Measurements from ENCODE around the gene STX7. TPM values are rescaled to one million over a fixed set of nuclear protein-coding genes. Genes with fewer than 3 reads are reported as not detected.

Gene STX7
- total RNA-seq, 1 donor from 2014 or later, result 24.3 TPM

DNA sequence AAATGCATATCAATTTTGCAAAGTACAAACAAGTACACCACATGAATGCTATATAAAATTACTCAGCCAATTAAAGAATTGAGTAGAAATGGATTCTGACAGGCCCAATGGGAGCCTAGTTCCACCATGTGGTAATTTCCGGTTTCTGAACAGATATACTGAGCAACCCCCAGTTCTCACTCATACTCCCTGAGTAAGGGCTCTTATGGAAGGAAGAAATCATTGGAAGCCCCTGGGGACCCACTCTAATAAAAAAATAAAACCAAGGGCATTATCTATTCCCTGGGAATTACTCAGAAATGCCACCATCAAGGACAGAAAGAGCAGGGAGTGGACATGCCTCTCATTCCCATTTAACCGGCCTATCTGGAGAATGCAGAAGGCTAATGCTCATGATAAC is 34.6 kb downstream of the STX7 start:
- intact Hi-C loops (cut with micrococcal nuclease), result no loop called here

DNA sequence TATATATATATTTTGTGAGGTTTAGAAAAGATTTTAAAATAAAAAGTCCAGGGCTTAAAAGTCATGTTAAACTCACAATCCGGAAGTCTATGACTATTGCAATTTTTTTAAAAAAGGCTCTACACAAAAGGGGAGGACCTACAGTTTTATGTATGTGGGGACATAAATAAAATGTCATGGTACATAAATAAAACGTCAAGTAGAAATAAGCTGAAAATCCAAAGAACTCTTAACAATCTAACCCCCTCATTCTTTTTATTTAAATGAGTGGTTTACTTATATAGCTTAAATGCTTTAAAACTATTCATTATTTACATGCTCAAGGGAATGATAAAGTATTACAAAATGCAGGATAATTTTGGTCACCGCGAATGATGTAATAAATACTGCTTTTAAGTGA is 36.2 kb downstream of the STX7 start:
- intact Hi-C loops (cut with micrococcal nuclease), result no loop called here

DNA sequence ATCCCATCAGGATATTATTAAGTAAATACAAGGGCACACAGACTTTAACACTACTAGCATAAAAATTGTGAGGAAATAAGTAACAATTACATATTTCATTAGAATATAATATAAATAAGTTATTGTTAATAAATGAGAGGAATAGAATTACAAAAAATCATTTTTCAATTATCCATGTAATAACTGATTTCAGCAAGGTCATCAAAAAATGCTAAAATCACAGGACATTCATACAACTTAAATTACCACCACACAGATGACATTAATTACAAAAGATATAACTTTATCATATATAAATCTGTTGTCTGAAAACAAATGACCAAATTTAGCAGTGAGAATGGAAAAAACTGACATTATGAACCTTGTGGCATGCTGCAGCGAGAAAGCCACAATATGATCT is 37.0 kb downstream of the STX7 start:
- intact Hi-C loops (cut with micrococcal nuclease), result no loop called here

DNA sequence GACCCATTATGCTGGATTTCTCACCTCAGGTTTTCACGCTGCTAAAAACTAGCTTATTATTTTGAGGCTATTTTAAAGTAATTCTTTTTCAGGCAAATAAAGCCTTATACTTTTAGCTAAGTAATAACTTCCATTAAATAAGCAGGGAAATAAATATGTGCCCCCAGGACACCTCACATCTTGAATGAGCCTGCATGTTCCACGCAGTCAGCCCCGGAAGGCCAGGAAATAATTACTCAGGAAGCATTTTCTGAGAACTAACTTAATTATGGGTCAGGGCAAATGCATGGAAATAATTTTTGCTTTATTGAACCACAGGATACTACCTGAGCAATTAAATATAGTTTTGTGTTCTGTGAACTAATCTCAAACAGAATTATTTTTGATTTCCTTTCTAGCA is 41.1 kb downstream of the STX7 start:
- intact Hi-C loops (cut with micrococcal nuclease), result no loop called here

DNA sequence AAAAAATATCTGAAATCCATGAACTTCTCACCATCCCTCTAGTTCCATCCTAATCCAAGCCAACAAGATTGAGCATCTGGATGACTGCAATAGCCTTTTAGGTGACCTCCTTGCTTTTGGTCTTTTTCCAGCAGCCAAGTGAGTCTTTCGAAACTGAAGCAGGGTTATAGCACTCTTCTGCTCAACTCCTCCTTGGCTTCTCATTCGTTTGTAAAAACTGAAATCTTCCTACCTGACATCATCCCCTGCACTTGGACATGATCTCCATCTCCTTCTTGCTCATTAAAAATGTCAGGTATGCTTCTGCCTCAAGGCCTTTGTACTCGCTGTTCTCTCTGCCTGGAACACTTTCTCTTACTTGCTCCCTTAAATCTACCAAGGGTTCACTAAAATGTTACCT is 46.0 kb downstream of the STX7 start:
- intact Hi-C loops (cut with micrococcal nuclease), result no loop called here

DNA sequence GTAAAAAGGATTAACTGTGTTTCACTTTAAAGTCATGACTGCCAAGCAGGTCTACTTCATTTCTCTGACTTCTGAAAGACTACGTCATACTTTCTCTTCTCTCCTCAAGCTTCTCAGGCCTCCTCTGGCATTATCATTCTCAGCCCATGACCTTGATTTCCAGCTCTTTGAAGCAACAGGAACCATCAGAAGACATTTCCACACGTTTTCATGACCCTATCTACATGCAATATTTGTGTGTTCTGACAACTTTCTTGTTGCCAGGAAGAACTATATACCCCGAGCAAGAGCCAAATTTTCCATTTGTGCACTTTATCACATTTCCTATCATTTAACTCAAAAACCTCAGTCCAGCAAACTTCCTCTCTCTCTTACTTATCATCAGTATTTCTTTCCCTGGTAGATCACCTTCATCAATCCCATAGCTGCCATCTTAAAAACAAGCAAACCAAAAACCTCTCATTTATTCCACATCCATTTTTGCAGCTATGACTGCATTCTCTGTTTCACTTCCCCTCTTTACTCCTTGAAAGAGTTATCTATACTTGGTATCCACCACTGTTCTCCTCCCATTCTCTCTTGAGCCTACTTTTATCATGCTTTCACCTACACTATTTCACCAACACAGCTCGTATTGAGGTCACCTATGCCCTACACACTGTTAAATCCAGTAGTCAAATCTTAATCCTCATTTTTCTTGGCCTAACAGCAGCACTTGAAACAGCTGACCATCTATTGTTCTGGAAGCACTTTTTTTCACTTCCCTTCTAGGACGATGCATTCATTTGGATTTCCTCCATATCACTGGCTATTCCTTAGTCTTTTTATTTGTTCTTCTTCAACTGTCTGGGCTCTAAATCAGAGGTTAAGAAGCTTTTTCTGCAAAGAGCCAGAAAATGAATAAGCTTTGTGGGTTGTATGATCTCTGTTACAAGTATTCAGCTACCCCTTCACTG is 47.1 kb downstream of the STX7 start:
- intact Hi-C loops (cut with micrococcal nuclease), result no loop called here

DNA sequence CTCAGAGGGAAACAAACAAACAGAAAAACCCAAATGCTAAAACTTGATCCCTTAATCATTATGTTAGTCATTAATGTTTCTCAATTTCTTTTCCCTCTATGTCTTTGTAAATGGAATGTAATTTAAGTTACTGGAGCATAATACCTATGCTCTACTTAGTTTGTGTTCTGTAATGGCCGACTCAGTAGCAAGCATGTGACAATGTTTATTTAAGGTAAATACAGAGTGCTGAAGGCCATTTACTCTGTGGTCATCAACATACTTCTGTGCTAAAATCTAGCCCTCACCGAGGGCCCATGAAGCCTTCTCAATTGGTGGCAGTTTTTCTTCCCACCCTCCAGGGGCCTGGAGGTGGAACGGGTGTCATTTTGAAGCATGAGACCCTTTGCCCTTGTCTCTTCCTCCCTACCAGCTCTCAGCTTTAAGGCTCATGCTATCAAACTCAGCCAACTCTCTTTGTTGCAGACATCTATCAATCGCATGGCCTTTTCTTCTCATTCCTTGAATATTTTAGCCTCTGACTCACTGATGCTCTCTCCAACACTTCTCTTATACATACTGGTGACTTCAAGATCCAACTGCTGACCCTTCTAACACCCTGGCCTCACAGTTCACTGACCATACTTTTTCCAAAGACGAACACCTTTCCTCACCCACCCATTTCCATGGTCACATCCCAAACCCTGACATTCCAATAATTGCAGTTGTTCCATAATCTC is 48.2 kb downstream of the STX7 start:
- intact Hi-C loops (cut with micrococcal nuclease), result no loop called here

DNA sequence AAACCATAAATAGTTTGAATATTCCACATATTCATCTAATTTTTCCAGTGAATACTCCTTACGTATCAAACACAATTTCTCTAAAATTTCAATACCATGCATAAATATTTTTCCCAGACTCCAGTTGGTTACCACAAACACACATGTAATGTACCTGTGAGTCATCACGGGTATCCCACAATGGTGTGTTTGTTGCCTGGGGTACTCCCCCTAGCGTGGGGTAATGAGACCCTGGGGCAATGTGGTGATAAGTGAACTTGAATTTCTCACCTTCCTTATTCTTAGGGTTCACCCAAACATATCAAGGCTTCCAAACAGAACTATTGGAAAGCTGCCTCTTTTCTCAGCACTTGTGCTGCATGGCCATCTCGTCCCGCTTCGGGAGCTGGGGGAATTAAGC is 51.0 kb downstream of the STX7 start:
- intact Hi-C loops (cut with micrococcal nuclease), result no loop called here

DNA sequence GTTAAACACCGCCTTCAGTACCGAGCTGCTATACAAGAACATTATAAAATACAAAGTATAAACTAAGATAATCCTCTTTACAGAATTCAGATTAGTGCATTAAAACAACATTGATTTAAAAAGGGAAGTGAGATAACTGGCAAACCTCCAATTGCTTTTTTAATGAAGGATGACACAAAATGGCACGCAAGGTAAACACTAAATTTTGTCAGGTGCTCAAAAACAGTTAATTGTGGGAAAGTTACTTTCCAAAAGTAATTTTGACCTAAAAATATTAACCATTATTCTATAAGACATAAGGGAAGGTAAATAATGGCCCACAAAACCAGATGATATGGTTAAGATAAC is 53.3 kb downstream of the STX7 start:
- intact Hi-C loops (cut with micrococcal nuclease), result no loop called here

DNA sequence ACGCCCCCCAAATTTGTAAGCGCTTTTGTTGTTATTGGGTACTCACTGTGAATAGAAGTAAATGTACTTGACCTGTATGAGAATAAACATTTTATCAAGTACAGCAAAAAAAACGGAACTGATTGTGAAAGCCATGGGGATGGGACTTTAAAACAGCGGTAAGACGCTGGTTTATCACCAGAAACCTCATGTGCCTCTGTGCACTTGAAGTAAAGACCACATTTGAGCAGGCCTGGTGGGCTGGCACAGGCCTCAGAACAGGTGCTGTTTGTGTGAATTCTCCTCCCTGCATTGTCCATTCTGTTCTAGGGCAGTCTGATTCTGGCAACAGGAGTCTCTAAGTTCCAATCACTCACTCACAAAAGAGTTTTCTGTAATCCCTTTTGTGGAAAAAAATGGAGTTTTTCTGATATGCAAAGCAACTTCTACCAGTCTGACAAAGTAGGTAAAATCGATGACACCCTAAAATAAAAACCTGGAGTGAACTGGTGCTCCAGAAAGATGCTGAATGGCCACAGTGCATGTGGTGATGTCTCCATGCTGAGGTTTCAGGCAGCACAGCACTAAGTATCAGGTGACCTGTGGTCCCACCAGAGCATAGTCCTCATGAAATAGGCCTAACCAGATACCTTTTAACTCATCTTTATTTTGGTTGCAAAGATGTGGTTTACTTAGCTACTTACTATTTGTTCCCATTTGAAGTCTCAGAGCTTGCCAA is 53.9 kb downstream of the STX7 start:
- intact Hi-C loops (cut with micrococcal nuclease), result no loop called here

DNA sequence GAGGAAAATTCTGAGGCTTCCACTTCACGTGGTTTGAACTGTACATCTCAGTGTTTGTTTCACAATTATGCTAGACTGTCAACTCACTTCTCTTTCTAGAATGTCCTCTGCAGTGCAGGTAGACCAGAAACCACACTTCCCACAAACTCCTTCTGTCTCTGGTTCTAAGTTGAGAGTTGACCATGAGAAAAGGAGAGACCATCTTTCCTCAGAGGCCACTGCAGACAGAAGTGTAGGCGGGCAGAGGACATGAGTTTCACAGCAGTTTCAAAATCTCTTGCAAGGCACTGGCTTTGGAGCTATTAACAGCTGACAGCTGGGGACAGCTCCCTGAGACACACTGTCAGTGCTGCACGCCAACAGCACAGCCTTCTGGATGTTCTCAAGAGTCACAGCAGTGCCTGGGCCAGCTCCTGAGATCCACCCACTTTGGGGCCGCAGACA is 56.2 kb downstream of the STX7 start:
- intact Hi-C loops (cut with micrococcal nuclease), result no loop called here

DNA sequence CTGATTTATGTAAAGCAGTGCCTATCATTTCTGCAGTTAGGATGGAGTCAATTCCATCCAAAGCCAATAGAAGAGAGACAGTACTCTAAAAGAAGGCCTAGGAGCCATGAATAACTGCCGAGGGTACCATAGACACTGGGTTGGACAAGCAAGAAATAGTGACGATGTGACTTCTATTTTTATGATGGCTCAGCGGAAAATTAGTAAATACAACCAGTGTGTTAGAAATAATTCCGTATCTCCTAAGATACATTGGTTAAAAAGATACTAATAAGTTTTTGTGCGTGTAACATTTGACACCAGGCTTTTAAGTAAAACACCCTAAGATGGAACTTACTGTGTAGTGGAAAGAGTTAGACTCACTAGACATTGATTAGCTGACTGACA is 66.1 kb downstream of the STX7 start:
- intact Hi-C loops (cut with micrococcal nuclease), result no loop called here

DNA sequence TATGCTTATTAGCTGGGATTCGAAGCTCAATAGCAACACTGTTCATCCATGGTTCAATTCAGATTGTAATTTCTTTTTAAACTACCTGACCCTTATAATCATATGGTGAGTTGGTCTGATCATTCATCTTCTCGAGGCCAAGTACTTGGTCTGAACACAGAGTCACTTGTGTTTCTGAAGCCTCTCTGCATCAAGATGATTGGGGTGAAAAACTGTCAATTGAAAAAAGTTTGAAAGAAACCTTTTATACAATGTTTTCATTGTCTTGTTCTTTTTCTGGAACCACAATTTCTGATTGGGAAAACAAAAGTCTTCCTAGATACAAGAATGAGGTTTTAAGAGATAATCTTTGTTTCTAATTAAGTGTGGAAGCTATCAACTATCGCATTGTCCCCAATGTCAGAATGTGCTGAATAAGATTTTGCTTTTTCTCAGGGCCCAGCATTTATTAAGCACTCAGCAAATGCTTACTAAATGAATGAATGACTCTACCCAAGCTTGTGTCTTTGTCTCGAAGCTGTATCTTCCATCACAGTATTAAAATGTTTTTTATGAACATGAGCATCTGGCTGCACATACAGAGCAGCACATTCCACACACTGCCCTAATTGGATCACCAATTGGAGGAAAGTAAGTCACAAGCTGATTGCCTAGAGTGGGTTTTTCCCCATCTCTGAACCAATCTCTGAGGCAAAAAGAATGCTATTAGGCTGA is 66.6 kb downstream of the STX7 start:
- intact Hi-C loops (cut with micrococcal nuclease), result no loop called here

DNA sequence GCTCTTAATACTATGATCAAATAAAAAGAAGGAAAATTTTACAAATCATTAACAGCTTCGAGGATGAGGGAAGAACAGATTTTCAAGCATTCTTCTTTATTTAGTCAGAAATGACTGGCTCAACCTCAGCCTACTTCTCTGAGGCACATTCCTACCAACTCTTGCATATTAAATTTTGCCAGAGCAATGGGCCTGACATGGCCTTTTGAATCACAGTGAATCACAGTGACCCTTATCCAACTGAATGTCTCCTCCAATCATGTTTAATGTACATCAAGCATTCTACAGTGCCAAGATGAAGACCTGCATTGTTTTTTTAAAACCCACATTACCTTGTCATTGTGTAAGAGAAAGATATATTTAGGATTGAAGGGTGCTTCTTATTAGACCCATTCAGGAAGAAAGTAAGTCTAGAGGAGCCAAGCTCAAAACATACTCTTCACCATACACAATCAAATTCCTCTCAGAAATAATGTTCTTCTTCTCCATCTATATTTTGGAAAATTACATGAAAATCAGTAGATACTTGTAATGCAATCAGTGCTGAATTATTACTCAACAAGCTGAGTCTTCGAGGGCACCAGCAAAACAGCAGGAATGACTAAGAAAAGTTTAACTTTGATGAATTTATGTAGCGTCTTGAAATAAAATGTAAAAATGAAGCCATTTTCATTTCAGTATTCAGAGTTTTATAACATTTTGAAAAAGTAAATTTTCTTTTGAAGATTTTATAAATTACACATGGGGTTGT is 67.5 kb downstream of the STX7 start:
- intact Hi-C loops (cut with micrococcal nuclease), result no loop called here

DNA sequence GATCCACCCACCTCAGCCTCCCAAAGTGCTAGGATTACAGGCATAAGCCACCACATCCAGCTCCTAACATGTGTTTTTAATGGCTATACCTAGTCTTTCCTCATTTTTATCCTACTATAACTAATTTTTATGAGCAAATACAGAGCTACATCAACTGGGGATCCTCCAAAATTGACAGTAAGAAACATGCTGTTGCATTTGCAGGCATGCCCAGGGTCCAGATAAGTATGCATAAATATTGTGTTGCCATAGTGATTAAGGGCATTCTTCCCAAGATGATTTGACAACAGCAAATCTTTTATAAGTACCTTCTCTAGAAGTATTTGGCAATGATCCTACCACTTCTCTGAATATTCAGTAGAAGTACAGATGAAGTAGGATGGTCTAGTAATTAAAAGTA is 69.7 kb downstream of the STX7 start:
- intact Hi-C loops (cut with micrococcal nuclease), result no loop called here

DNA sequence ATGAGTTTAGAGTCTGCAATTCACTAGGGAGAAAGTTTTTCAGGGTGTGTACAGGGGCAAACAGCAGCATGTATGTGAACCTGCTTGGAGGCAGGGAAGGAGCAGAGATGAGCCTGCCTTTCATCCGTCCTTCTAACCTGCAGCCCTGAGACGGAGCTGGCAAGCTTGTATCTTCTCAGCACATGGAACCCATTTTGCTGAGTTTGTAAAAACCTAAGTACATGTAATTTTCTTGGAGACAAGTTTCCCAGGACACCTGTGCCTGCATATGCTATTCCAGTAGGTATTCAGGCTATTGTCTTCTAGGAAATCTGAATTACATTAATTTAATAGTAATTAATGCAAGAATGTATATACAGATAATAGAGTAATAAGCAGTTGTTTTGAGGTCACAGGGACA is 82.8 kb downstream of the STX7 start:
- intact Hi-C loops (cut with micrococcal nuclease), result no loop called here

DNA sequence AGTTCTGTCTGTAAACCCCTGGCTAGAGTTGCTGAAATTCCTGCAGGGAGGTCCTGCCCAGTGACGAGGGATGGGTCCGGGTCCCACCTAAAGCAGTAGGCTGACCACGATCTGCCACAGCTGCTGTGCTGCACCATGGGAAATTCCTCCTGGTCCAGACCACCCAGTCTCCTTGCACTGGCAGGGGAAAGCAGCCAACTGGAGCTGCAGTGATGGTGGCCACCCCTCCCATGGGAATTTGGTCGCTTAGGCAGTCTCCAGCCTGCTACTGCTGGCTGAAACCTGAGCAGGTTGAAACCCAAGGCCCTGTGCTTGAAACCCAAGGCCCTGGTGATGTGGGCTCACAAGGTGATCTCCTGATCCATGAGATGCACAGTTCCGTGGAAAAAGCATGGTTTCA is 87.7 kb downstream of the STX7 start:
- intact Hi-C loops (cut with micrococcal nuclease), result no loop called here

DNA sequence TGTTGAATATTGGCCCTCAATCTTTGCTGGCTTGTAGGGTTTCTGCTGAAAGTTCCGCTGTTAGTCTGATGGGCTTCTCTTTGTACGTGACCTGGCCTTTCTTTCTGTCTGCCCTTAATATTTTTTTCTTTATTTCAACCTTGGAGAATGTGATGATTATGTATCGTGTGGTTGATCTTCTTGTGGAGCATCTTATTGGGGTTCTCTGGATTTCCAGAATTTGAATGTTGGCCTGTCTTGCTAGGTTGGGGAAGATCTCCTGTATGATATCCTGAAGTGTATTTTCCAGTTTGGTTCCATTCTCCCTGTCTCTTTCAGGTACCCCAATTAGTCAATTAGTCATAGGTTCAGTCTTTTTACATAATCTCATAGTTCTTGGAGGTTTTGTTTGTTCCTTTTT is 89.1 kb downstream of the STX7 start:
- intact Hi-C loops (cut with micrococcal nuclease), result no loop called here

DNA sequence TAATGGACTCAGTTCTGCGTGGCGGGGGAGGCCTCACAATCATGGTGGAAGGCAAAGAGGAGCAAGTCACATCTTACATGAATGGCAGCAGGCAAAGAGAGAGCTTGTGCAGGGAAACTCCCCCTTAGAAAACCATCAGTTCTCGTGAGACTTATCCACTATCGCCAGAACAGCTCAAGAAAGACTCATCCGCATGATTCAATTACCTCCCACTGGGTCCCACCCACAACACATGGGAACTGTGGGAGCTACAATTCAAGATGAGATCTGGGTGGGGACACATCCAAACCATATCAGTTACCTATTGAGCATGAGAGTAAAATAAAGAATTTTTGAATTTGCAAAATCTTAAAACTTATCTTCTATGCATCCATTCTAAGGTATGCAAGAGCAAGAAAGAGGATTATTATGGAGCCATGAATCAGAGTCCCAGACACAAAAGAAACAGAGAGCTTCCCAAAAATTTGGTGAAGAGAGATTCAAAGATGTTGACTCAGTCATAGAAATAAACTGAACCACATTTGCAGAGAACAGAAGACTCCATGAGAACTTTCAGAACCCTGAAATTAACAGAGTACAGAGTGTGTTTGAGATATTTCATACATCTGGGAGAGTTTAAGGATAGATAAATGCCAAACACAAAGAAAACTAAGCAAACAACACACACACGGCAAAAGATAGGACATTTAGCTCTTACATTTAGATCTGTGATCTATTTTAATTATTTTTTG is 94.5 kb downstream of the STX7 start:
- intact Hi-C loops (cut with micrococcal nuclease), result no loop called here

DNA sequence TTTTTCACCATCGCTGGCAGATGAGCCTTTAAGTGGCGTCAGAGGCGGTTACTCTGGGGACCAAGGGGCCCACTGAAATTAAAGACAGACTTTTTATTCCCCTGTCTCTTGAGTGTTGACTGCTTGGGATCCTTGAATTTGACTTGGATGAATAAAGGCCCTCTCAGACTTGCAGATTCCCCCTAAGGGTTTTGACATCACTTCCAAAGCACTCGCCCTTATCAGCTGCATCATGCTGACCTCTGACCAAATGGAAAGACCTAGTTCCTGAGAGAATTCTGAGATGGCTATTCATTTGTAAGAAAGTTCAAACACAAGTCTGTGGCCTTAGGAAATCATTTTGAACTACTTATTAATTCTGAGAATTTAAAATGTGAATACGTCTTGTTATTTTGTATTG is 98.2 kb downstream of the STX7 start:
- intact Hi-C loops (cut with micrococcal nuclease), result no loop called here

All from T-helper 1 cell treated with Interleukin-12 subunit alpha and Interleukin-12 subunit beta and Interleukin-4 antibody, amounts not matched to agents 30 ng/mL and 1 ng/mL, for 36 hours (primary cell).